Mesenteric fat pad (tissue), 1 donor: ENCODE data around the gene ZDHHC11. TPM values are rescaled to one million over a fixed set of nuclear protein-coding genes. Genes with fewer than 3 reads are reported as not detected.
A peak's percentile ranks its signal among the peaks of the same experiment; 100 is the strongest.

Source experiments
- DNase-seq: peaks from one replicate; pipeline ENCODE4 v3.0.0-alpha.2; 2020; ENCODE audit warnings: low spot score
- long read RNA-seq: library from polyadenylated mRNA; unstranded; transcript quantifications from one replicate; pipeline ENCODE4 v2.0.0, GENCODE V29; 2020
- total RNA-seq: library from RNA; stranded (reverse); fragmentation: NEBNext Ultra II Directional; extraction: Animal tissue kit (Norgen Biotek cat#: 25700); gene quantifications from one replicate; pipeline ENCODE4 v1.2.1, GENCODE V29; 2021
- donor health status: DM: yes; HTN: yes; CAD: no.

ZDHHC11 gene
- total RNA-seq = 11.0 TPM
- long read RNA-seq, partial matches to known transcripts = 2 of 3 reads
- long read RNA-seq, other reads (novel, unspliced or antisense) = 1 of 3 reads

DNA sequence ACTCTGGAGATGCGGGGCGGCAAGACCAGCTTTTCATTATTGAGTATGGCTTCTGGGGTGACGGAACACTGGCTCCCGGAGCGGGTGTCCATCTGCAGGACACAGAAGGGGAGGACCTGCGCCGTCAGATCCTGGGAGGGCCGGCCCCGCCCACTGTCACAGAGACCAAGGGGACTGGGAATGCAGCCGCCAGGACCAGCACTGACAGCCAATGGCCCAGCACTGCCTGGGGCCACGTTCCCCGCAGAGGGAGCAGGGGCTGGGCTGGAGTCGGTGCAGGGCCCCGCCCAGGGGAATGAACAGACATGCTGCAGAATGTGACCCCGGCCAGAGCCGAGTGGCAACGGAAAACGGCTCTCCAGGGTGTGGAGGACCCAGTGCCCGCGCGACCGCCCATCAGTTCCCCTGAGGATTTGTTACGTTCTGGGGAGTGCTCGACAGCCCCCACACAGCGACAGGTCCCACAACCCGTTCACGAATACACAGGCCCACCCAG lies at the start of gene ZDHHC11:
ZDHHC11 (minus strand) TSS at position 476 of the 496 bp plus-strand sequence; CDS start at position 92, 384 bp downstream.
- peak; percentile 87 for DNase-seq

- no peak for DNase-seq
These were observed 42.9 kb upstream of the ZDHHC11 start for GRCh38 chr5:893711-894110.

- no peak for DNase-seq
These were observed 42.3 kb upstream of the ZDHHC11 start for GRCh38 chr5:893137-893506.

GRCh38 chr5:892394-893136 lies 41.8 kb upstream of the ZDHHC11 start, which contains the start of the genes BRD9 and TRIP13:
BRD9 (minus strand) TSS chr5:892801; CDS start chr5:892657, 144 bp downstream.
TRIP13 (plus strand) TSS chr5:892884; CDS start chr5:892999, 115 bp downstream.
- DNase-seq = peak; percentile 94

DNA sequence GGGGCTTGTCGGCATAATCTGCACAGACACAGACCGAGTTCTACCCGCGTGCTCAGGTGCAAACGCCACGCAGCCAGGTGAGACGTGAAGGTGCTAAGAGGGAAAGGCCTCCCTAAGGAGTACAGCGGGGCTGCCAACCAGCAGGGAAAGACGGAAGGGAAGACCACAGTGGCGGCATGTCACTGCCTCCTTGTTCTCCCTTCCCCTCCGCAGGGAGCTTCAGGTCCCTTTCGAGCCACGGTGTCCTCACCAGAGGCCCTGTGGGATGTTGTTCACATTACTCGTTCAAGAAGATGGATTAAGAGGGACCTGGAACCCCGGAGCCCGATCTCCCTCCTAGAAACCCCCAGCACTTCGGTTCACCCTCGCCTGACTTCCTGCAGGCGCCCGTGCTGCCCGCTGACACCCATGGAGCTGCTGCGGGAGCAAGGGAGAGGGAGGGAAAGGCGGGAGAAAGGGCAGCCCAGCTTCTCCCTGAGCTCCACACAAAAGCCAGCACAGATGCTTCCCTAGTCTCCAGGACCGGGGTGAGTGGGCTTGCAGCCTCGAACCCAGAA lies 41.1 kb upstream of the ZDHHC11 start:
- no peak for DNase-seq

- DNase-seq = no peak
These were observed 40.5 kb upstream of the ZDHHC11 start for GRCh38 chr5:891117-891836.

DNA sequence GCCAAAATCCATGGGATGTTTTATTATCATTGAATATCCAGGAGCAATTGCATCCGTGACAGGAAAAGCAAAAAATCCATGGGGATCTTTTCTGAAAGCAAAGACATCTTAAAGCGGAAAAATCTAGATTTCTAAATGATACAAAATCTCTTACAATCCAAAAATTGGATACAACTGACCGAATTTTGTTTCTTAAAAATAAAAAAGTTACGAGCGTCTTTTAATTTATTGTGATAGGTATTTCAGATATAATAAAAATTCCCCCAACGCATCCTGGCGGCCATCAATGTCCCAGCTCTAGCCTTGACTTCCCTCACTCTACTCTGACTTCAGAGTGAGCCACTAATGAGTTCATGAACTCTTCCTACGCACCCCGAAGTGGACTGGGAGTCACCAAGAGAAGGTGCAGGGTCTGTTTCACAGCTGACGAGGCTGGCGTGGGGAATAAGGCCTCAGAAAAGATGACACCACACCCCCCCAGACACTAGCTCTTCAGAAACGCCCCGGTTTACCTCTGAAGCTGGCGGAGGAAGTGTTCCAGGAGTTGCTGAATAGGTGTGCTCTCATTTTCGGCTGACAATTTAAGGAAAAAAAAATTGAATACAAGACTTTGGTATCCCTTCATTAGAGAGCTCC lies 38.4 kb upstream of the ZDHHC11 start:
- DNase-seq = no peak

- no peak for DNase-seq
These were observed 37.9 kb upstream of the ZDHHC11 start for GRCh38 chr5:888638-889035.

DNA sequence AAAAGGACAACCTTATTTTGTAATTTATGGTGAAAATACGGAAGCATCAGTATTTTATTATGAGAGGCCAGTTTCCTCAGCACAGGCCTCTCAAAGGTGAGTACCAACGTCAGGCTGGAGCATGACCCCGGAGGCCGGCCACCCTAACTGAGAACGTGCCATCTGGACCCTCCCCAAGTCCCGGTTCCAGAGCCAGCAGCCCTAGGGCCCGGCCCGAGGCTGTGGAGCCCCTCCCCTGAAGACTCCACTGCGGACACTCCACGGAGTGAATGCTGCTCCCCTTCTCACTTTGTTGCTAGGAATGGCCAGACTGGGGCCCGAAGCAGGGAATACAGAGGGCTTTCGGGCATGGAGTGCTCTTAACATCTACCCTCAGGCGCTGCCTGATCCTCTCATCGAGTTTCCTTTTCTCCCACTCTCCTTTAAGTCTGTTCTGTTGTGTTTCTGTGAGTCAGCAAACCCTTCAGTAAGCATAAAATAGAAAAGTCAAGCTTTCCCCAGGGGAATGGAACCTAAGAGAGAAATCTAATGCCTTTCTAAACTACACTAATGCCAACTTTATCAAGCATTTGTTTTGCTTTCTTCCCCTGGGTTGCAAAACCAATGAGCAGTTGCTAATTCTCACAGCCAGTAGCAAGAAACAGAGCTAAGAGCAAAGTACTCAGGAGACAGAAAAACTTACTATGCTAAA lies 37.3 kb upstream of the ZDHHC11 start:
- no peak for DNase-seq

- no peak for DNase-seq
These were observed 36.0 kb upstream of the ZDHHC11 start for GRCh38 chr5:886716-887325.

- no peak for DNase-seq
These were observed 35.2 kb upstream of the ZDHHC11 start for GRCh38 chr5:886036-886435.

GRCh38 chr5:885529-885928 lies 34.7 kb upstream of the ZDHHC11 start:
- no peak for DNase-seq

DNA sequence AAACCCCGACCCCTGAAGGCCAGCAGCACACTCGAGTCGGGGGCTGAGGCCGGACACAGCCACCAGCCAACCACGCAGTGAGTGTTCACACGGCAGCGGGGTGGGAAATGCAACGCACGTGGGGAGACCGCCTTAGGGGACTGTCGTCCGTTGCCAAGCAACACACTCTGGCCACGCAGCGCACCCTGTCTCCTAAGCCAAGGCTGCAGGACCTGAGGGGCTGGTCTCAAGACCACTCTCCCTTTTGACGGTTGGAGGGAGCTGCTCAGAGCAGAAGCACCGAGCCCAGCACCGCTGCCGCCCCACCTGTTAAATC lies 34.3 kb upstream of the ZDHHC11 start:
- DNase-seq = no peak

DNA sequence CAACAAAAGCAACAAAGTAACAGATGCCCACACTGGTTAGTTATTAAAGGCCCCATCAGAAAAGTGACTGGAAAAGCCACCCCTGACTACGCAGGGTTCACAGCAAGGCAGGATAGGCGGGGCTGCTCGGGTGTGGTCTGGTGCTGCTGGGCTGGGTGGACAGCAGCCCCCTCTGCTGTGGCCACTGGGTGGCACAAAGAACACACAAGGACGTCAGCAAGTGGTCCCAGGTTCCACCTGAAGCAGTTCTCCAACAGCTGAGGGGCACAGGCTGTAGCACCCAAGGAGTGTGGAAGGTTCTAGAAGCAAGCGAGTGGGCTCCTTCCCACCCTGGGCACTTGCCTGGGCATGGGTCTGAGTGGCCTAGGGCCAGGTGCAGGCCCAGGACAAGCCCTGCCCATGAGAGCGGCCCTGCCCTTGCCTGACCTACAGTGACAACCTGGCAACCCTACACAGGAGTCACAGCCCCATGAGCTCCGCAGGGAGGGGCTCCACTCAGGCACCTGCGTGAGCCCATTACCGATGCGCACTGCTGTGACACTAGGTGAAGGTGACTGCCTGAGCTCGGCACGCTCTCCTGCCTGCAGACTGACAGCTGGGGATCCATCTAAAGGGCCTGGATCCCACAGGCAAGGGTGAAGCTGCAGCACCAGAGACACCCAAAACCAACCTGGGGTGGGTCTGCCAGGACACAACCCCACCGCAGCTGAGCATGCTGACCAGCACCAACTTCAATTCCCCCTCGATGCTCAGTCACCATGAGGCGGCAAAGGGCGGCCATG lies 33.8 kb upstream of the ZDHHC11 start:
- no peak for DNase-seq

DNA sequence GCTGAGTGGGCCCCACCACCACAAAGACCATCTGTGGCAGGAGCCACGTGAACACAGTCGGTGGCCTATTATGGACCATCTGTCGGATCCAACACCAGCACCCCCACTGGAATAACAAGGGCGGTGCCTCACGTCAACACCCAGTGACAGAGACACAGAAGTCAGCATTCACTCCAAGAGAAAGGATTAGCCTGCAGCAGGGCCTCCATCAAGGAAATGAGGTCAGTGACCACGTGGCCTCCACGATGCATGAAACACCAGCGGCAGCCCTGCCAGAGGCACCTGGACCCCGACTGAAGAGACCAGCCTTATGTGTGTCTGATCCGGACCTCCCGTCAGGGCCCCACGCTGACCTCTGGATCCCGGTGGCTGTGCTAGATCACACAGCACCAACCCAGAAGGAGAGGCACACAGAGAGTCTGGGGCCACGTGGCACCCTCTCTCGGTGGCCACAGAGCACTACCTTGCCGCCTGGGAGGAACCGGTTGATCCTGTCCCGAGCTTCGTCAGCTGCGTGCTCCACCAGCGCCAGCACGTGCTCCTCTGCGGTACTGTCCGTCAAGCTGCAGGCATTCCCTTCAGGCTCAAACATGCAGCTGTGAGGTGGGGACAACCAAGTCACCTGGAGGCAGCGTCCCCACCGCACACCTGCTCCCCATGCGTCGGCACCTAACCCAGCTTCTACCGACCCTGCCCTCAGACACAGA lies 32.8 kb upstream of the ZDHHC11 start:
- DNase-seq = no peak

- DNase-seq = no peak
These were observed 31.7 kb upstream of the ZDHHC11 start for GRCh38 chr5:882253-883183.

DNA sequence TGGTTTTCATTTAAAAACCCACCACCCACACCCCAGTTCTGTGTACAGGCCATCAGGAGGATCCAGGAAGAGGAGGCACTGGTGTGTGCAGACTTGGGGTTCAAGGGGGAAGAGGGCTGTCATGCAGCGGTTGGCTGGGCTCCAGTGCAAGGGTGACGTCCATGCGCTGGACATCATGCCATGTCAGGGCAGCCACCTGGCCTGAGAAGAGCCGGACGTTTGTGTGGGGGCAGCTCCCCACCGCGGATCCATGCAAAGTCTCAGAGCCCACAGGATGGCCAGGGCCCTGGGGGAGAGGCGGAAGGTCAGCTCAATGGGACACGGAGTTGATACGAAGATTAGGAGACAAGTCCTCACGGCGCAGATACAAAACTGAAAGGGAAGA lies 30.8 kb upstream of the ZDHHC11 start:
- DNase-seq = no peak
